Medulla oblongata (tissue), 1 donor: ENCODE results near the gene TMEM131L.
"Not testable (repeated sequence)": the region's sequence is repeated elsewhere in the genome, so short reads cannot be mapped to it uniquely, and the experiment has no call there.

Source experiments
- DNase-seq: peaks from one replicate; pipeline ENCODE4 v3.0.0-alpha.2; 2015; ENCODE audit errors: extremely low spot score

The TMEM131L gene, protein sequence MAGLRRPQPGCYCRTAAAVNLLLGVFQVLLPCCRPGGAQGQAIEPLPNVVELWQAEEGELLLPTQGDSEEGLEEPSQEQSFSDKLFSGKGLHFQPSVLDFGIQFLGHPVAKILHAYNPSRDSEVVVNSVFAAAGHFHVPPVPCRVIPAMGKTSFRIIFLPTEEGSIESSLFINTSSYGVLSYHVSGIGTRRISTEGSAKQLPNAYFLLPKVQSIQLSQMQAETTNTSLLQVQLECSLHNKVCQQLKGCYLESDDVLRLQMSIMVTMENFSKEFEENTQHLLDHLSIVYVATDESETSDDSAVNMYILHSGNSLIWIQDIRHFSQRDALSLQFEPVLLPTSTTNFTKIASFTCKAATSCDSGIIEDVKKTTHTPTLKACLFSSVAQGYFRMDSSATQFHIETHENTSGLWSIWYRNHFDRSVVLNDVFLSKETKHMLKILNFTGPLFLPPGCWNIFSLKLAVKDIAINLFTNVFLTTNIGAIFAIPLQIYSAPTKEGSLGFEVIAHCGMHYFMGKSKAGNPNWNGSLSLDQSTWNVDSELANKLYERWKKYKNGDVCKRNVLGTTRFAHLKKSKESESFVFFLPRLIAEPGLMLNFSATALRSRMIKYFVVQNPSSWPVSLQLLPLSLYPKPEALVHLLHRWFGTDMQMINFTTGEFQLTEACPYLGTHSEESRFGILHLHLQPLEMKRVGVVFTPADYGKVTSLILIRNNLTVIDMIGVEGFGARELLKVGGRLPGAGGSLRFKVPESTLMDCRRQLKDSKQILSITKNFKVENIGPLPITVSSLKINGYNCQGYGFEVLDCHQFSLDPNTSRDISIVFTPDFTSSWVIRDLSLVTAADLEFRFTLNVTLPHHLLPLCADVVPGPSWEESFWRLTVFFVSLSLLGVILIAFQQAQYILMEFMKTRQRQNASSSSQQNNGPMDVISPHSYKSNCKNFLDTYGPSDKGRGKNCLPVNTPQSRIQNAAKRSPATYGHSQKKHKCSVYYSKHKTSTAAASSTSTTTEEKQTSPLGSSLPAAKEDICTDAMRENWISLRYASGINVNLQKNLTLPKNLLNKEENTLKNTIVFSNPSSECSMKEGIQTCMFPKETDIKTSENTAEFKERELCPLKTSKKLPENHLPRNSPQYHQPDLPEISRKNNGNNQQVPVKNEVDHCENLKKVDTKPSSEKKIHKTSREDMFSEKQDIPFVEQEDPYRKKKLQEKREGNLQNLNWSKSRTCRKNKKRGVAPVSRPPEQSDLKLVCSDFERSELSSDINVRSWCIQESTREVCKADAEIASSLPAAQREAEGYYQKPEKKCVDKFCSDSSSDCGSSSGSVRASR (N-terminal part only)

GRCh38 chr4:153466081-153466948, at the start of gene TMEM131L:
Gene TMEM131L (plus strand): TSS chr4:153466360. CDS start chr4:153466398, 38 bp downstream.
- peak; percentile 69 for DNase-seq

DNA sequence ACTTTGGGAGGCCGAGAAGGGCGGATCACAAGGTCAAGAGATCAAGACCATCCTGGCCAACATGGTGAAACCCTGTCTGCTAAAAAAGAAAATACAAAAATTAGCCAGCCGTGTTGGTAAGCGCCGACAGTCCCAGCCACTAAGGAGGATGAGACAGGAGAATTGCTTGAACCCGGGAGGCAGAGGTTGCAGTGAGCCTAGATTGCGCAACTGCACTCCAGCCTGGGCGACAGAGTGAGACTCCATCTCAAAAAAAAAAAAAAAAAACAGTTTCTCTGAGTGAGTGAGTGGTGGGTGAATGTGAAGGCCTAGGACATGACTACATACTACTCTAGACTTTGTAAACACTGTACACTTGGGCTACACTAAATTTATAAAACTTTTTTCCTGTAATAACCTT, 49.7 kb upstream of the TMEM131L start:
- DNase-seq, result not testable (repeated sequence)

DNA sequence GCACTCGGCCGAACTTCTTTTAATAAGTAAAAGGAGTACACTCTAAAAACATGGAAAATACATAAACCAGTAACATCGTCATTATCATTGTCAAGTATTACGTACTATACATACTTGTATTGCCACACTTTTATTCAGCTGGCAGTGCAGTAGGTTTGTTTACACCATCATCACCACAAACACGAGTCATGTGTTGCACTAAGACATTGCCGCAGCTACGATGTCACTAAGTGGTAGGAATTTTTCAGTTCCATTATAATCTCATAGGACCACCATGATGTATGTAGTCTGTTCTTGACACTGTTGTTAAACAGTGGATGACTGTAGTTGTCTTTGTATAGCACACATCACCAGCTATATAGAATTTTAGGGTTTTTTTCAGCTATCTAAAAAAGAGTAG, 48.0 kb upstream of the TMEM131L start:
- DNase-seq, result no peak

GRCh38 chr4:153418558-153418957, 47.6 kb upstream of the TMEM131L start:
- DNase-seq, result no peak

DNA sequence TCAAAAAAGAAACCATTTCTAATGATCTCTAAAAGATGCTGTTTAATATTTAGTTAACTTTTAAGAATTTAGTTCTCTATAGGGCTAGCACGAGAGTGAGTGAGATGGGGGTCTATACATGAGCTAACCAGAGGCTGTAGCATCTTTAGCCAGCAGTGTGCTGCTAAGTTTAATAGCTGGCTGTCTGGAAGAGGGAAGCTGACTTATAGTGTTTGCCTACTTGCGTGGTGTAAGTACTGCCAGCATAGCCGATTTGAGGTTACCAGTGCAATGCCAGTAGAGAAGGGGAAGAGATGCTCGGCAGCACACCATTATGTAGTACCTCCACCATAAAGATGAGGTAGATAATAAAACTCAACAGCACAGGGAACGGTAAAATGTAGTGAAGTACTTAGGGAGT, 47.1 kb upstream of the TMEM131L start:
- DNase-seq, result no peak

GRCh38 chr4:153419673-153420278, 46.4 kb upstream of the TMEM131L start:
- no peak for DNase-seq

GRCh38 chr4:153420361-153420760, 45.8 kb upstream of the TMEM131L start:
- no peak for DNase-seq

GRCh38 chr4:153421941-153422340, 44.2 kb upstream of the TMEM131L start:
- no peak for DNase-seq

GRCh38 chr4:153426207-153426885, 39.8 kb upstream of the TMEM131L start:
- no peak for DNase-seq

DNA sequence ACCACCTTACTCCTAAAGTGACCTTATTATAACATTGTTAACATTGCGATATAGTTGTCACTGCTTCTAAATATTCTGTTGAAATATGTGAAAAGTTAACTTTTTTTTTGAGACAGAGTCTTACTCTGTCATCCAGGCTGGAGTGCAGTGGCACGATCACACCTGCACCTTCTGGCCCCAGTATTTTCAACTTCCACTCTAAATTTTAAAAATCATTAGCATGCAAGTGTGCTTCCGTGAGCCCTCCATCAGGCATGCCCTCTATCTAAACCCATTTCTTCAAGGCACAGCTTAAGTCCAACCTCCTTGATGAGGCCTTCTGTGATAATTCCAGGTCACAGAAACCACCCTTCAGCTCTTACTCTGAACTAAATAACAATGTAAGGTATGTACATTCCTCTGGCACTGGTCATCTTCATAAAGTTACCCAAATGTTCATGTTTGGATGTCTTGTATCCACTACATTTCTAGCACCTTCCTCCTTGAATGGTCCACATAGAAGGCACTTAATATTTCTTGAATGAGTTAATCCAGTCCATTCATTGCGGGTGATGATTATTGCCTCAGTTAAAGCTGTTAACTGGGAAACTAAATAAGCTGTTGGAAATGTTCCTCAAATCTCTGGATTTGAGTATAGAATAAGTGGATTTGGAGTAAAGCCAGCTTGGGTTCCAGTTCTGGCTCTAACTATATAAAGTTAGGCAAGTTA, 38.6 kb upstream of the TMEM131L start:
- no peak for DNase-seq

DNA sequence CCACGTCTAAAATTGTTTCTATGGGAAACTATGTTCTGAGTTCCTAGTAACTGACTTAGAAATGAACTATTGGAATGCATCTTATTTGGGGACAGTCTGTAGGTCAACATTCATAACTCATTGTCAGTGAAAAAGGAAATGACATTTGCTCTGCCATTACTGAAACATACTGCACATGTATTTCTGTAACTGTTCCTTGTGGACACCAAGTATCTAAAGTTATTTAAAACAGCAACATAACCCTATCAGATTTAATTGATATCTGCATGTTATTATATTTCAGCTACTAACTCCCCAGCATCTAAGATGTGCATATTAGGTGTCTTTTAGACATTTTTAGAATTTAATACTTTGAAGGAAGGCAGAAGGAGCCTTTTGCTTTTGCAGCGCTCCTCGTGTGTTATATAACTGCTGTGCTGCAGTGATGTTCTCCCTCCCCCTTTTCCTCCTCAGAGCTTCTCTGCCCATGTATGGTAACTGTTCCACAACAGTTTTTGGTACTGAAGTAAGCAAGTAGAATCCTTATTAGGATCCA, 37.2 kb upstream of the TMEM131L start:
- no peak for DNase-seq

GRCh38 chr4:153432965-153433753, 33.0 kb upstream of the TMEM131L start:
- peak; percentile 71 for DNase-seq

- DNase-seq, result no peak
Measured at GRCh38 chr4:153433754-153434105, 32.4 kb upstream of the TMEM131L start.

DNA sequence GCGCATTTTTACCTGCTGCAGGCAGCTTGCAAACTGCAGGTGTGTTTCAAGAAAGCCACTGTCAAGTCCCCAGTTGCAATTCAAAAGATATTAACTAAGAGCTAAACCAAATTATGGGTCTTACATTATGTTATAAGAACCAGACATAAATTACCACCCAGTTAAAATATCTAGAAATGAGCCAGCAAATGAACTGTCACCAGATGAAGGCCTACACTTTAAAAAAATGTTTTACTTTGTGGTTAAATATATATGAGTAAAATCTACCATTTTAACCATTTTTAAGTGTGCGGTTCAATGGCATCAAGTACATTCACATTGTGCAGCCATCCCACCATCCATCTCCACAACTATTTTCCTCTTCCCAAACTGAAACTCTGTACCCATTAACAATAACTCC, 32.0 kb upstream of the TMEM131L start:
- no peak for DNase-seq

GRCh38 chr4:153438916-153439756, 27.0 kb upstream of the TMEM131L start:
- no peak for DNase-seq

- no peak for DNase-seq
Measured at GRCh38 chr4:153439831-153440230, 26.3 kb upstream of the TMEM131L start.

DNA sequence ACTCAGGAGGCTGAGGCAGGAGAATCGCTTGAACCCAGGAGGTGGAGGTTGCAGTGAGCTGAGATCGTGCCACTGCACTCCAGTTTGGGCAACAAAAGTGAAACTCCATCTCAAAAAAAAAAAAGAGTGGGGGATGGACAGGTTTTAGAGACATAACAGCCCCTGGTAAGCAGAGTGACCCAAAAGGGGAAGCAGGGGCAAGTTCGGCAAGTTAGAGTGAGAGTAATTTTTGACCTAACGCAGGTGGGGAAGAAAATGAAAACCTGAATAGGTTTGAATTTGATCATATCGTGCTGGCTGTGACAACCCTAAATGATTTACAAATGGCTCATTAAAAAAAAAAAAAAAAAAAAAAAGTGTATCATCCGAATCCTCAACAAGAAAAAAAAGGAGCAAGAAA, 25.7 kb upstream of the TMEM131L start:
- DNase-seq, result no peak
